ENCODE measurements around the gene TRIM17. TPM values are rescaled to one million over a fixed set of nuclear protein-coding genes. Genes with fewer than 3 reads are reported as not detected.

The TRIM17 gene
- total RNA-seq, 2 experiments from 2014 or later = 1.9 to 2.7 TPM

DNA sequence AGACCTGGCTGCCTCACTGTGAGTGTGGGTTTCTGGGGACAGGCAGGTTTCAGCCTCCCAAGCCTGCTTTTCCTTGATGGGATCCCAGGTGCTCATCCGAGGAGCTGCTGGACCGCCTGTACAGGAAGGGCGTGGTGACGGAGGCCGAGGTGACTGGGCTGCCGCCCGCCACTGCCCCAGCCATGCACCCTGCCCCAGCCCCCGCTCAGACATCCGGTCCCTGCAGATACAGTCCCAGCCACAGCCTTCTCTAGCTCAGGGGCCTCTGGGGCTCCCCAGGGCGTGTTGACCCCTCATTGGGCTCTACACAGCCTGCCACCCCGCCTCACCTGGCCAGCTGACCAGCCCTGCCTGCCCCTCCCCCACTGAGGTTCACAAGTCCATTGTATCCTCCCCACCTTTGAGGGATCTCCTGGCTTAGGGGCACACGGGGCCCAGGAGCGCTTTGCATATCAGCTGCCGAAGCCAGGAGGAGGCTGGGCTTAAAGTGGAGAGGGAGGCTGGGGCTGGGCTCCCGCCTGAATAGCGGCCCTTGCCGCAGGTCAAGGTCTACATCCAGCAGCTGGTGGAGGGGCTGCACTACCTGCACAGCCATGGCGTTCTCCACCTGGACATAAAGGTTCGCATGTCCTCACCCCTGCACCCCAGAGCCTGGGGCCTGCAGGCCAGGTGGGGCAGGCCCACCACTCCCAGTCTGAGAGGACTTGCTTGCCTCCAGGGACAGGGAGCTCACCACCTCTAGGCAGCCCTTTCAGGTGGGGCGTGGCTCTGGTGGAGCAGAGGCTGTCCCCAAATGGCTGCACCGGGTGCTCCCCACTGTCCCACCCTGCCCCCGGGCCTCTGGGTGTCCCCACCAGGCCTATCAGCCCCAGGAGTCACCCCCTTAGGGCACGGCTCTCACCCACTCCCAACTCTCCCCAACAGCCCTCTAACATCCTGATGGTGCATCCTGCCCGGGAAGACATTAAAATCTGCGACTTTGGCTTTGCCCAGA, 48.6 kb downstream of the TRIM17 start:
- ATAC-seq (no peak), DNase-seq (peak; percentile 0)
- Mint-ChIP-seq H3K36me3 (ENCODE audit: low read depth) (no peaks in the 10 kb centered on the region), H3K4me1 (ENCODE audit: low read depth) (no peaks in the 10 kb centered on the region), H3K27me3 (no peaks in the 10 kb centered on the region), H3K4me3 (no peak overlapping the region), H3K27ac (no peak overlapping the region), H3K9me3 (no peaks in the 10 kb centered on the region)
- intact Hi-C loops (cut with micrococcal nuclease) = no loop called here
- ChIA-PET POLR2A (no interaction called here), CTCF (no interaction called here)
- no peak for TF ChIP-seq CTCF (IDR thresholded peaks at IDR 0.05)

DNA sequence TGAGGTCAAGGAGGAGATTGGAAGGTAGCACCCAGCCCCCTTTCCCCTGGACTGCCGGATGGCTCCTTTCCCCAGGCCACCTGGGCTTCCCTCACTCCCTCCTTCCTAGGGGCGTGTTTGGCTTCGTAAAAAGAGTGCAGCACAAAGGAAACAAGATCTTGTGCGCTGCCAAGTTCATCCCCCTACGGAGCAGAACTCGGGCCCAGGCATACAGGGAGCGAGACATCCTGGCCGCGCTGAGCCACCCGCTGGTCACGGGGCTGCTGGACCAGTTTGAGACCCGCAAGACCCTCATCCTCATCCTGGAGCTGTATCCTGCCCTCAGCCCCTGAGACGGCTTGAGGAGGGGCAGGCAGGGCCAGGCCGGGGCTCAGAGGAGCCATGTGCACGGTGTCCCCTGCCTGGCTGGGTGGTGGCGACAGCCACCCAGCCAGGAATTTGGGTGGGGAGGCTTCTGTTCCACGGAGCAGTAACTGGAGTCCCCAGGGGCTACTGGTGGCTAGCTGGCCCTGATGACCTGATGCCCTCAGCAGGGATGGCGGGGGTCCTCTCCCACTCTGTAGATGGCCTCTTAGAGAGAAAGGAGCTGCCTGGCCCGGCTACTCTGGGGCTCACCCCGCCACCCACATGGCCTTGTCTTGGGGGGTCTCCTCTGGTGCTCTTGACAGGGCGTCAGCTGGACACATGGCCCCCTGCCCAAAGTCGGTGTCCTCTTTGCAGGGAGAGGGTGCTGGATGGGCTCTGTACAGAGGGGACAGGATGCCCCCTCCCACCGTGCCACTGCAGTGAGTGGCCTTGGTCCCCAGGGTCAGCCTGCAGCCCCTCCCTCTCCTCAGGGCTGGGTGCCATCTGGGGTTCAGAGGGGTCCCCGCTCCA, 49.6 kb downstream of the TRIM17 start:
- no peaks in the 10 kb centered on the region for H3K27me3 Mint-ChIP-seq
- H3K9me3 Mint-ChIP-seq = no peaks in the 10 kb centered on the region
- H3K4me1 Mint-ChIP-seq (ENCODE audit: low read depth) = no peaks in the 10 kb centered on the region
- H3K27ac Mint-ChIP-seq = no peak overlapping the region
- ATAC-seq = no peak
- intact Hi-C loops (cut with micrococcal nuclease) = no loop called here
- no peak for DNase-seq
- H3K36me3 Mint-ChIP-seq (ENCODE audit: low read depth) = no peaks in the 10 kb centered on the region
- ChIA-PET POLR2A (no interaction called here), CTCF (no interaction called here)
- no peak for TF ChIP-seq CTCF (IDR thresholded peaks at IDR 0.05)
- no peak overlapping the region for H3K4me3 Mint-ChIP-seq

DNA sequence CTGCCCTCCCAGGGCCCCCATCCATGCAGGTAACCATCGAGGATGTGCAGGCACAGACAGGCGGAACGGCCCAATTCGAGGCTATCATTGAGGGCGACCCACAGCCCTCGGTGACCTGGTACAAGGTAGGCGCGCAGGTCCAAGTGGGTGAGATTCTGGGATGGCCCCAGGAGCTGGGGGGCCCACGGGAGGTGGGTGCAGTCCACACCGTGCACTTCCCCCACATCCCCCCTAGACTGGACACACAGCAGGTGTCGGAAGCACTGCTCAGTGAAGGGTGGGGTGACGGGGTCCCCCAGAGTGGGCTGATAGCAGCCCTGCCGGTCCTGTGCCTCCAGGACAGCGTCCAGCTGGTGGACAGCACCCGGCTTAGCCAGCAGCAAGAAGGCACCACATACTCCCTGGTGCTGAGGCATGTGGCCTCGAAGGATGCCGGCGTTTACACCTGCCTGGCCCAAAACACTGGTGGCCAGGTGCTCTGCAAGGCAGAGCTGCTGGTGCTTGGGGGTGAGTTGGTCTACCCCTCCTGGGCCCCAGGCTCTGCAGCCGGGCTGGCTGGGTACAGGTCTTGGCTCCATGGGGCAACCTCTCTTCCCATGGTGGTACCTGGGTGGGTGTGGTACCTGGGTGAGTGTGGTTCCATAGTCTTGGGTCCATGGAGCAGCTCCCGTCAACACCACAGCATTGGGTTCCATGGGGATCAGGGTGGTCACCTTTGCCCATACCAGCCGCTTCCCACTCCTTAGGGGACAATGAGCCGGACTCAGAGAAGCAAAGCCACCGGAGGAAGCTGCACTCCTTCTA, 50.4 kb downstream of the TRIM17 start:
- Mint-ChIP-seq H3K9me3 (no peaks in the 10 kb centered on the region), H3K36me3 (ENCODE audit: low read depth) (no peaks in the 10 kb centered on the region), H3K4me3 (no peak overlapping the region), H3K27me3 (no peaks in the 10 kb centered on the region), H3K27ac (no peak overlapping the region), H3K4me1 (ENCODE audit: low read depth) (no peaks in the 10 kb centered on the region)
- POLR2A ChIA-PET = interaction anchor here (1.6 kb wide), 1 partner anchor 23 kb away, joined by 4 read pairs; no protein-coding TSS in a partner anchor
- CTCF ChIA-PET = no interaction called here
- intact Hi-C loops (cut with micrococcal nuclease) = no loop called here
- no peak for TF ChIP-seq CTCF (IDR thresholded peaks at IDR 0.05)
- ATAC-seq (no peak), DNase-seq (no peak)

- POLR2A ChIA-PET = interaction anchor here (1.6 kb wide), 1 partner anchor 22 kb away, joined by 4 read pairs; no protein-coding TSS in a partner anchor
- H3K4me1 Mint-ChIP-seq (ENCODE audit: low read depth) = no peaks in the 10 kb centered on the region
- CTCF ChIA-PET = no interaction called here
- no peak for TF ChIP-seq CTCF (IDR thresholded peaks at IDR 0.05)
- H3K36me3 Mint-ChIP-seq (ENCODE audit: low read depth) = no peaks in the 10 kb centered on the region
- DNase-seq = no peak
- H3K27me3 Mint-ChIP-seq = no peaks in the 10 kb centered on the region
- H3K9me3 Mint-ChIP-seq = no peaks in the 10 kb centered on the region
- no peak for ATAC-seq
- intact Hi-C loops (cut with micrococcal nuclease) = no loop called here
- no peak overlapping the region for H3K4me3 Mint-ChIP-seq
- H3K27ac Mint-ChIP-seq = no peak overlapping the region
These were observed 51.2 kb downstream of the TRIM17 start for GRCh38 chr1:228365271-228366061.
